GM12864 (cell line): ENCODE measurements around the gene CRX.

Source experiments
- DNase-seq: peaks from one replicate; pipeline ENCODE4 v3.0.0-alpha.2; 2011; ENCODE audit warnings: low read depth
- H3K4me3 ChIP-seq: 2 replicates; pipeline ENCODE4 v1.5.1; 2011; ENCODE audit warnings: mild to moderate bottlenecking, low read depth, low read length, control low read depth
- CTCF ChIP-seq: IDR thresholded peaks from 2 replicates; pipeline ENCODE4 v1.5.1; 2011; ENCODE audit warnings: low read depth, mild to moderate bottlenecking, moderate library complexity, low read length, control low read depth, inconsistent platforms; ENCODE audit errors: missing control alignments

The CRX gene

GRCh38 chr19:47886010-47886559, 64.3 kb downstream of the CRX start, which contains the start of gene SULT2A1:
TSS of gene SULT2A1 (minus strand) at chr19:47886315. CDS start at chr19:47886257, 58 bp downstream.
- no peak within 1 kb of the TSS for H3K4me3 ChIP-seq

GRCh38 chr19:47890865-47891621, 69.3 kb downstream of the CRX start:
- DNase-seq: no peak
- no peak overlapping the region for H3K4me3 ChIP-seq
- no peak for TF ChIP-seq CTCF

More at GRCh38 chr19:47886010-47886559, 64.3 kb downstream of the CRX start, which contains the start of gene SULT2A1:
- TF ChIP-seq CTCF: no peak
- DNase-seq: no peak

- no peak overlapping the region for H3K4me3 ChIP-seq
- DNase-seq: no peak
- TF ChIP-seq CTCF: no peak
Measured at GRCh38 chr19:47891622-47891922, 69.8 kb downstream of the CRX start.

- DNase-seq: no peak
- H3K4me3 ChIP-seq: no peak overlapping the region
- no peak for TF ChIP-seq CTCF
Measured at GRCh38 chr19:47891923-47892666, 70.4 kb downstream of the CRX start.
